SK-N-SH (cell line): Measurements from ENCODE around the gene ZDHHC12.

ENCODE experiments used
- EP300 ChIP-seq, 2 experiments: IDR thresholded peaks; 2 replicates each; pipeline versions ENCODE4 v1.4.0 to v1.6.1; 2012; ENCODE audit warnings: borderline replicate concordance in 1 of 2, low read depth in 1 of 2, low read length in 1 of 2
- EZH2phosphoT487 ChIP-seq: fragments of 200-600 bp; sonication (generic); IDR thresholded peaks from 2 replicates; pipeline ENCODE4 v1.6.1; 2017; ENCODE audit warnings: low read depth, mixed run types, mild to moderate bottlenecking, antibody characterized with exemption, moderate library complexity, borderline replicate concordance
- GABPA ChIP-seq: IDR thresholded peaks from 2 replicates; pipeline ENCODE4 v1.4.0; 2012; ENCODE audit warnings: low read depth, mild to moderate bottlenecking
- JUND ChIP-seq: IDR thresholded peaks from 2 replicates; pipeline ENCODE4 v1.4.0; 2012
- MXI1 ChIP-seq: IDR thresholded peaks from 2 replicates; pipeline ENCODE4 v1.6.1; 2012; ENCODE audit warnings: mild to moderate bottlenecking, low read depth, low read length, improper control_type of control experiment
- PBX3 ChIP-seq: IDR thresholded peaks from 2 replicates; pipeline ENCODE4; 2012
- POLR2AphosphoS5 ChIP-seq: IDR thresholded peaks from 2 replicates; pipeline ENCODE4 v1.6.1; 2012; ENCODE audit warnings: low read depth, low read length
- REST ChIP-seq: IDR thresholded peaks from 2 replicates; pipeline ENCODE4 v1.6.1; 2012; ENCODE audit warnings: mild to moderate bottlenecking, low read depth, low read length, moderate library complexity
- SIN3A ChIP-seq: IDR thresholded peaks from 2 replicates; pipeline ENCODE4 v1.6.1; 2012; ENCODE audit warnings: low read depth, mild to moderate bottlenecking, low read length, moderate library complexity, borderline replicate concordance
- TCF12 ChIP-seq: IDR thresholded peaks from 2 replicates; pipeline ENCODE4 v1.4.0; 2012
- YY1 ChIP-seq: IDR thresholded peaks from 2 replicates; pipeline ENCODE4 v1.4.0; 2012; ENCODE audit warnings: low read depth, mild to moderate bottlenecking
- TF ChIP-seq, protein P1 (sequence below): fragments of 200-600 bp; sonication (generic); IDR thresholded peaks from 2 replicates; pipeline ENCODE4 v1.6.1; 2017; ENCODE audit warnings: antibody characterized with exemption, mild to moderate bottlenecking, moderate library complexity
- TF ChIP-seq, protein P2 (sequence below): IDR thresholded peaks from 2 replicates; pipeline ENCODE4 v1.4.0; 2012; ENCODE audit warnings: low read depth

DNA sequence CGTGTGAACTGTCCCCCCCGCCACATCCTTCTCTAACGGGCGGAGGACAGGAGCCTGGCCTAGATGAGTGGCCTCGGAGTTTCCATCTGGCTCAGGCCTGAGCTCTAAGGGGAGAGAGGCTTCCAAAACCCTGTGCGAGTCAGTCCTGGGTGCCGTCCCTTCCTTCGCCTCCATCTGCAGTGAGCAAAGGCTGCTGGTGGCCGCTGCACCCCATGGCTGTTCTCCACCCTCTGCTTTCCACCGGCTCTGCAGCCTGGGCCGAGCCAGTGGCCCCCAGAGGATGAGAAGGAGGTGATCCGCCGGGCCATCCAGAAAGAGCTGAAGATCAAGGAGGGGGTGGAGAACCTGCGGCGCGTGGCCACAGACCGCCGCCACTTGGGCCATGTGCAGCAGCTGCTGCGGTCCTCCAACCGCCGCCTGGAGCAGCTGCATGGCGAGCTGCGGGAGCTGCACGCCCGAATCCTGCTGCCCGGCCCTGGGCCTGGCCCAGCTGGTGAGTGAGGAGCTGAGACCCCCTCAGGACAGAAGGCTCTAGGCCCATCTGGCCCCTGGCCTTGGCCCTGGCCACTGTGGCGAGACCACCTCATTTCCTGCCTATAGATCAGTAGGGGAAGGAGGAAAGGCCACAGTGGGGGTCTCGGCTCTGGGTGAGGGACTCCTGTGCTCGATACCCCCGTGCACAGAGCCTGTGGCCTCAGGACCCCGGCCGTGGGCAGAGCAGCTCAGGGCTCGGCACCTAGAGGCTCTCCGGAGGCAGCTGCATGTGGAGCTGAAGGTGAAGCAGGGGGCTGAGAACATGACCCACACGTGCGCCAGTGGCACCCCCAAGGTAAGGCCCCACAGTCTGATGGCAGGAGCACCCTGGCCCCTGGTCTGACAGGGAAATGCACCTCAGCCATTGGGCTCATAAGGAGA is 18.6 kb downstream of the ZDHHC12 start:
- no peak for TF ChIP-seq GABPA
- TF ChIP-seq, protein P1, sequence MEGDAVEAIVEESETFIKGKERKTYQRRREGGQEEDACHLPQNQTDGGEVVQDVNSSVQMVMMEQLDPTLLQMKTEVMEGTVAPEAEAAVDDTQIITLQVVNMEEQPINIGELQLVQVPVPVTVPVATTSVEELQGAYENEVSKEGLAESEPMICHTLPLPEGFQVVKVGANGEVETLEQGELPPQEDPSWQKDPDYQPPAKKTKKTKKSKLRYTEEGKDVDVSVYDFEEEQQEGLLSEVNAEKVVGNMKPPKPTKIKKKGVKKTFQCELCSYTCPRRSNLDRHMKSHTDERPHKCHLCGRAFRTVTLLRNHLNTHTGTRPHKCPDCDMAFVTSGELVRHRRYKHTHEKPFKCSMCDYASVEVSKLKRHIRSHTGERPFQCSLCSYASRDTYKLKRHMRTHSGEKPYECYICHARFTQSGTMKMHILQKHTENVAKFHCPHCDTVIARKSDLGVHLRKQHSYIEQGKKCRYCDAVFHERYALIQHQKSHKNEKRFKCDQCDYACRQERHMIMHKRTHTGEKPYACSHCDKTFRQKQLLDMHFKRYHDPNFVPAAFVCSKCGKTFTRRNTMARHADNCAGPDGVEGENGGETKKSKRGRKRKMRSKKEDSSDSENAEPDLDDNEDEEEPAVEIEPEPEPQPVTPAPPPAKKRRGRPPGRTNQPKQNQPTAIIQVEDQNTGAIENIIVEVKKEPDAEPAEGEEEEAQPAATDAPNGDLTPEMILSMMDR, result no peak
- TF ChIP-seq TCF12, result no peak
- no peak for TF ChIP-seq JUND
- no peak for TF ChIP-seq EZH2phosphoT487
- TF ChIP-seq POLR2AphosphoS5, result no peak
- TF ChIP-seq EP300 (IDR thresholded peaks at IDR 0.05; ENCODE audit: borderline replicate concordance in 1 of 2, low read depth in 1 of 2, low read length in 1 of 2), result no peak
- TF ChIP-seq YY1, result no peak
- no peak for TF ChIP-seq REST
- no peak for TF ChIP-seq SIN3A
- no peak for TF ChIP-seq MXI1
- TF ChIP-seq, protein P2, sequence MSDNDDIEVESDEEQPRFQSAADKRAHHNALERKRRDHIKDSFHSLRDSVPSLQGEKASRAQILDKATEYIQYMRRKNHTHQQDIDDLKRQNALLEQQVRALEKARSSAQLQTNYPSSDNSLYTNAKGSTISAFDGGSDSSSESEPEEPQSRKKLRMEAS, result no peak
- TF ChIP-seq PBX3, result no peak
